Measurements from ENCODE around the gene FAM171A2. TPM values are rescaled to one million over a fixed set of nuclear protein-coding genes. Genes with fewer than 3 reads are reported as not detected.

The FAM171A2 gene
- total and polyA plus RNA-seq, 7 donors = 0.06 to 0.23 (median 0.19) TPM

DNA sequence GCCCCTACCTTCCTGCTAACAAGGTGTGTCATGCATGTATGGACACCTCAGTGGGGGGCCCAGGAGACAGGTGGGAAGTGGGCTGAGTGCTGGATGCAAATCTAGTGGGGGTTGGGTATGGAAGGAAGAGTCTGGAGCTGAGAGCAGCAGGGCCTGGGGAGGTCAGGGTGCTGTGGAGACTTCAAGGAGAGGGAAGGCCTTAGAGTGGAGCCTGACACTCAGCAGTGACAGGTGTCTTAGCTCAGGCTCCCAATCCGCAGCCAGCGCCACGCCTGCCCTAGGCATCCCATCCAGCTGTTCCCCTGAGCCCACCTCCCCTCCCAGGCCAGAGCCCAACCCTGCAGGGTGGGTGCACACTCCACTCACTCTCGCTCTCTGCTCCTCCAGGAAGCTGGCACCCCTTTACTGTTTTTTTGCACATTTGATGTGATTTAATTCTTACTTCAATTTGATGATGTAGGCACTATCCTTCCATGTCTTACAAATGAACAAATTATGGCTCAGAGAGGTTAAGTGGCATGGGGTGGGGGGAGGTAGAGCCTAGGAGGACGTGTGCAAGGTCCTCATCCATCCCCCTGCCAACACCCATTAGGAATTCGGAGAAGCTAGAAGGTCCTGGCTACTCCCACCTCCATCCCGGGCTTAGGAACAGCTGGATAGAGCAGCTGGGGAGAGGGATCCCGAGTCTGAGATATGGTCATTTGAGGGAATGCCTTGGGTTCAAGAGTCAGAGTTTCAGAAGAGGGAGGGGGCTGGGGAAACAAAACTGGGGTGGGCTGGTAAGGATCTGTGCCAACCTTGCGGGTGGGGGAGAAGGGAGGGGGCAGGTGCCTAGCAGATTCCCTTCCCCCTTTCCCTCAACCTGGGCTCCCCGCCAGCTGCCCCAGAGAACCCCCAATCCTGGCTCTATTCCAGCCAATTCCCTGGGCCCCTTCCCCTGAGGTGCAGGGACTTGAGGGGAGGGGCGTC lies 2.1 kb downstream of the FAM171A2 start:
- WGBS, 3 donors = 42 to 56% (median 52%) methylated on average over 9 to 11 of the region's 11 CpGs
- Histone ChIP-seq H3K27ac (no peak overlapping the region), H3K27me3 (ENCODE audit: insufficient read depth in 3 of 3, low read length in 2 of 3) (peaks cover 0 to 11% (median 2%) of the 10 kb centered on the region in 3 donors), H3K4me1 (peaks cover 4% of the 10 kb centered on the region), H3K9me3 (no peaks in the 10 kb centered on the region), H3K4me3 (no peak overlapping the region), H3K36me3 (ENCODE audit: insufficient read depth in 1 of 2, low read depth in 1 of 2) (no peaks in the 10 kb centered on the region)
- TF ChIP-seq, protein P1, sequence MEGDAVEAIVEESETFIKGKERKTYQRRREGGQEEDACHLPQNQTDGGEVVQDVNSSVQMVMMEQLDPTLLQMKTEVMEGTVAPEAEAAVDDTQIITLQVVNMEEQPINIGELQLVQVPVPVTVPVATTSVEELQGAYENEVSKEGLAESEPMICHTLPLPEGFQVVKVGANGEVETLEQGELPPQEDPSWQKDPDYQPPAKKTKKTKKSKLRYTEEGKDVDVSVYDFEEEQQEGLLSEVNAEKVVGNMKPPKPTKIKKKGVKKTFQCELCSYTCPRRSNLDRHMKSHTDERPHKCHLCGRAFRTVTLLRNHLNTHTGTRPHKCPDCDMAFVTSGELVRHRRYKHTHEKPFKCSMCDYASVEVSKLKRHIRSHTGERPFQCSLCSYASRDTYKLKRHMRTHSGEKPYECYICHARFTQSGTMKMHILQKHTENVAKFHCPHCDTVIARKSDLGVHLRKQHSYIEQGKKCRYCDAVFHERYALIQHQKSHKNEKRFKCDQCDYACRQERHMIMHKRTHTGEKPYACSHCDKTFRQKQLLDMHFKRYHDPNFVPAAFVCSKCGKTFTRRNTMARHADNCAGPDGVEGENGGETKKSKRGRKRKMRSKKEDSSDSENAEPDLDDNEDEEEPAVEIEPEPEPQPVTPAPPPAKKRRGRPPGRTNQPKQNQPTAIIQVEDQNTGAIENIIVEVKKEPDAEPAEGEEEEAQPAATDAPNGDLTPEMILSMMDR (IDR thresholded peaks at IDR 0.05) = no peak
- DNase-seq = no peak
- no peak for ATAC-seq
- intact Hi-C loops (cut with DNase I) = no loop called here

DNA sequence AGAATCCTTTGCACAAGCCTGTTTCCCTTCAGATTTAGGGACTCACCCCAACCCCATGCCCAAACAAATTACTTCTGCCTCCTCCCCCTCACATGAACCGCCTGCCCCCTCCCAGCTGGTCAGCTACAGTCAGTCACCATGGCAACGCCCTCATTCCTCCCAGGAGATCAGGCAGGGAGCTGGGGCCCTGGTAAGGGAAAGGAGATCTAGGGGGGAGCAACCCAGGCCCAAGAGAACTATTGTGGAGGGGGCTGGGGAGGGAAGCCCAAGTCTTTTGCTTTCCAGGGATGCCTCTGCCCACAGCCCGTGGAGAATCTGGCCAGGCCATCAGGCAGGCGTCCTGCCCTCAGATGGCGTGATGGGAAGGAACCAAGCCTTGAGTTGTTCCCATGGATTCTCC lies 2.8 kb downstream of the FAM171A2 start:
- H3K4me3 ChIP-seq = no peak overlapping the region
- ATAC-seq (no peak), DNase-seq (no peak)
- no peaks in the 10 kb centered on the region for H3K36me3 ChIP-seq (ENCODE audit: insufficient read depth in 1 of 2, low read depth in 1 of 2)
- H3K9me3 ChIP-seq = no peaks in the 10 kb centered on the region
- H3K27ac ChIP-seq = no peak overlapping the region
- TF ChIP-seq, protein P1 (IDR thresholded peaks at IDR 0.05) = no peak
- 48 to 58% (median 50%) methylated on average over 5 of the region's 5 CpGs for WGBS, 3 donors
- H3K27me3 ChIP-seq (ENCODE audit: insufficient read depth in 3 of 3, low read length in 2 of 3) = peaks cover 0 to 11% (median 2%) of the 10 kb centered on the region in 3 donors
- peaks cover 4% of the 10 kb centered on the region for H3K4me1 ChIP-seq
- intact Hi-C loops (cut with DNase I) = no loop called here

DNA sequence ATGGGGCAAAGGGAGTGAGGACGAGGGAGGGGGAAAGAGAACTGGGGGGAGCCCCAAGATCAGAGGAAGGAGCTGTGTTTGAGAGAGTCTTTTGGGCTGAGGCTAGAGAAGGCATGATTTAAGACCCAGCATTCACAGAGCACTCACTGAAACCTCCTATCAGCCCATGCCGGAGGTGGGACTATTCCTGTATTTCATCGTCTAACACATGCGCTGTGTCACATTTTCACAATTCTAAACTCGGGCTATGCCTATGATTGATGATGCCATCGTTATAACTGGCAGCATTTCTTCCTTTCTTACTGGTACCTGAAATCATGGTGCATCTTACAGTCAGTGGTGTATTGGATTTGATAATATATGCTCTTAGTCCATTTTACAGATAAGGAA lies 3.5 kb downstream of the FAM171A2 start:
- H3K36me3 ChIP-seq (ENCODE audit: insufficient read depth in 1 of 2, low read depth in 1 of 2) = no peaks in the 10 kb centered on the region
- H3K9me3 ChIP-seq = no peaks in the 10 kb centered on the region
- peaks cover 4% of the 10 kb centered on the region for H3K4me1 ChIP-seq
- H3K27ac ChIP-seq = no peak overlapping the region
- ATAC-seq (no peak), DNase-seq (no peak)
- TF ChIP-seq, protein P1 (IDR thresholded peaks at IDR 0.05) = no peak
- H3K4me3 ChIP-seq = no peak overlapping the region
- peaks cover 0 to 11% (median 3%) of the 10 kb centered on the region in 3 donors for H3K27me3 ChIP-seq (ENCODE audit: insufficient read depth in 3 of 3, low read length in 2 of 3)
- 58 to 71% (median 63%) methylated on average over 6 of the region's 6 CpGs for WGBS, 3 donors
- intact Hi-C loops (cut with DNase I) = no loop called here

DNA sequence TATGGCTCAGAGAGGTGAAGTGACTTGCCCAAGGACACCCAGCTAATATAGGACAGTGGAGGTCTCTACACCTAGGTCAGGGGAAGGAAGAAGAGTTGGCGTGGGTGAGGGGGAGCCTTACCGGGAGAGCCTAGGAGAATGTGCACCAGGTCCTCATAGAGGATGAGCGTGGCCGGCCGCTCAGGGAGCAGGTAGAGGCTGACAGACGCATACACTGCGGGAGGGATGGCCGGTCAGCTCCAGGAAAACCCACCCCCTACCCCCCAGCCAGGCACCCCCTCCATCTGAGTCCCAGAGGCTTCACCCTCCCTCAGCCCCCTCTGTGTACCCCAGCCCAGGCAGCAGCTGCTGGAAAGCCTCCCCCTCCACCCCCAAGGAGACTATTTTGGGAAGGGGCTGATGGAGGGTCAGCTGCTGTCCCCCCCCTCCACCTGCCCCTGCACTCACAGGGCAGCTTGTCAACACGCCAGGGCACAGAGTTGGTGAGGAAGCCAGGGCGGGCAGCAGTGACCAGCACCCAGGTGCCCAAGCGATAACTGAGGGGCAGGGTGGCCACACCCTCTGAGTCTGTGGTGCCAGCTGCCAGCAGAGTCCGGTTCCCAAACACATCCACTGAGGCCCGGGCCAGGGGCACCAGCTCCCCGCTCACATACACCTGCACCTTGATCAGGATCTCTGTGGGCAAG lies 4.1 kb downstream of the FAM171A2 start:
- peaks cover 4% of the 10 kb centered on the region for H3K4me1 ChIP-seq
- intact Hi-C loops (cut with DNase I) = no loop called here
- no peak for ATAC-seq

More for the DNA sequence above, 4.1 kb downstream of the FAM171A2 start:
- H3K4me3 ChIP-seq = no peak overlapping the region
- 74 to 80% (median 76%) methylated on average over 12 to 14 of the region's 14 CpGs for WGBS, 3 donors
- TF ChIP-seq, protein P1 (IDR thresholded peaks at IDR 0.05) = no peak
- no peak overlapping the region for H3K27ac ChIP-seq
- DNase-seq = no peak
- H3K36me3 ChIP-seq (ENCODE audit: insufficient read depth in 1 of 2, low read depth in 1 of 2) = no peaks in the 10 kb centered on the region
- H3K27me3 ChIP-seq (ENCODE audit: insufficient read depth in 3 of 3, low read length in 2 of 3) = peaks cover 0 to 11% (median 3%) of the 10 kb centered on the region in 3 donors
- H3K9me3 ChIP-seq = no peaks in the 10 kb centered on the region
